HG03439 (cell line): ENCODE results near the gene SCGB1D4.
"Not testable (repeated sequence)": the region's sequence is repeated elsewhere in the genome, so short reads cannot be mapped to it uniquely, and the experiment has no call there.

Source experiments
- ATAC-seq: cut with Tn5 transposase; IDR thresholded peaks from one replicate; pipeline ENCODE4 v1.9.1; 2021; ENCODE audit warnings: mild to moderate bottlenecking, moderate library complexity; ENCODE audit not compliant: unreplicated experiment

The SCGB1D4 gene, protein sequence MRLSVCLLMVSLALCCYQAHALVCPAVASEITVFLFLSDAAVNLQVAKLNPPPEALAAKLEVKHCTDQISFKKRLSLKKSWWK

DNA sequence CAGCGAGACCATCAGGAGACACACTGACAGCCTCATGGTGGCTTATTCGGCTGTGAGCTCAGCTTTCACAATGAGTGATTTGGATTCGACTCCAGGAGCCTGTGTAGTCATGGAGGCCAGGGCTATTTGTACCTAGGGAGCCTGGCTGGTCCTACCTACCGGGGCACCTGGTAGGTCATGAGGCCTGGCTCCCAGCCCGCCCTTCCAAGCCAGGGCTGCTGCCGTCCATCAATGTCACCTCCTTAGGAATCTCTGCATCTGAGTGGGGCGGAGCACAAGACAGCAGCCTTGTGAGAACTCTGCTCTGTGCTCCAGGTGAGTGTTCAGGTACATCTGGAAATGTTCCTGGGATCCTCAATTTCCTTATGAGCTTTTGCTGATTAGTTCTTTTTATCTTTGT is at the start of gene SCGB1D4:
TSS of gene SCGB1D4 (minus strand) at position 101 of the 400 bp plus-strand sequence. CDS start at position 36, 65 bp downstream.
- no peak for ATAC-seq

DNA sequence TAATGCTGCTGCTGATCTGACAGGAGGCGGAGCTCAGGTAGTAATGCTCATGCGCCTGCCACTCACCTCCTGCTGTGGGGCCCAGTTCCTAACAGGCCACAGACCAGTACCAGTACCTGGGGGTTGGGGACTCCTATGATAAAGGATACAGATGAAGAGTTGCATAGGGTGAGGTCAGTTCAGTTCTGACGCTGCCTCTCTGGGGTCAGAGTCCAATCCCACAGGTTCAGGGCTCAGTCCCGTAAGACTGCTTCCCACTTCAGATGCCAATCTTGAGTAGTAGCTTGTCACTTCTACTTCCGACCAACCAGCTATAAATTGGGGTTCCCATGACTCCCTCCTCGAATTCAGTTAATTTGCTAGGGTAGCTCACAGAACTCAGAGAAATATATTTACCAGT is 47.0 kb upstream of the SCGB1D4 start:
- ATAC-seq: no peak

DNA sequence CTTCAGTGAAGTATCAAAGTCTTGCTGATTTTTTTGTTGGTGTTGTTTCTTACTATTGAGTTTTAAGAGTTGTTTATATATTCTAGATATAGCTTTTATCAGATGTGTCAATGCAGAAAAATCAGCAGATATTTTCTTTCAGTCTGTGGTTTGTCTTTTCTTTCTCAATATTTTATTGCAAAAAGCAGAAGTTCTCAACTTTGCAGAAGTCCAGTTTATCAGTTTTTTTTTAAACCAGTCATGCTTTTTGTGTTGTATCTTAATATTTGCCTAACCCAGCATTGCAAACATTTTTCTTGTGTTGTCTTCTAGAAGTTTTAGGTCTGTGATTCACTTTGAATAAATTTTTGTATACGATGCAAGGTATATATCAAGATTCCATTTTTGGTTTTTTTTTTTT is 45.3 kb upstream of the SCGB1D4 start:
- no peak for ATAC-seq

DNA sequence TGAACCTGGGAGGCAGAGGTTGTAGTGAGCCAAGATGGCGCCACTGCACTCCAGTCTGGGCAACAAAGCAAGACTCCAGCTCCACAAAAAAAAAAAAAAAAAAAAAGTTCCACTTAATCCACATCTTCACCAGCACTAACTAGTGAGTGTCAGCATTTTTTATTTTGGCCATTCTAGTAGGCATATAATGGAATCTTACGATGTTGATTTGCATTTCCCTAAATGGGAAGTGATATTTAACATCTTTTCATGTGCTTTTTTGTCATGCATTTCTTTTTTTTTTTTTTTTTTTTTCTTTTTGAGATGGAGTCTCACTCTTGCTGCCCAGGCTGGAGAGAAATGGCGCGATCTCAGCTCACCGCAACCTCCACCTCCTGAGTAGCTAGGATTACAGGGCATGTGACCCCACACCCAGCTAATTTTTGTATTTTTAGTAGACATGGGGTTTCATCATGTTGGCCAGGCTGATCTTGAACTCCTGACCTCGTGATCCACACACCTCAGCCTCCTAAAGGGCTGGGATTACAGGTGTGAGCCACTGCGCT is 44.8 kb upstream of the SCGB1D4 start:
- ATAC-seq: not testable (repeated sequence)

DNA sequence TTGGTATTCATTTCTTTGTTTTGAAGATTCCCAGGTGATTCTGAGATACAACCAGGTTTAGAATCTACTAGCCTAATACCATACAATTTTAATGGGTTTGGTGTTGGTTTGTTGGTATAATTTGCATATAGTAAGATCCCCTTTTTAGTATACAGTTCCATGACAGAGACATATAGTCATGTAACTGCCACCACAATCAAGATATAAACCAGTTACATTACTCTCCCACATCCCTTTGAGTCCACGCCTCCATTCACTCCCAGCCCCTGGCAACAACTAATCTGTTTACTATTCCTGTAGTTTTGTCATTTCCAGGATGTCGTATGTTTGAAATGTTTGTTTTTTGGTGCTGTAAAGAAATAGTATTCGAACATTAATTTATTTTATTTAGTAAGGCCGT is 42.7 kb upstream of the SCGB1D4 start:
- ATAC-seq: no peak

DNA sequence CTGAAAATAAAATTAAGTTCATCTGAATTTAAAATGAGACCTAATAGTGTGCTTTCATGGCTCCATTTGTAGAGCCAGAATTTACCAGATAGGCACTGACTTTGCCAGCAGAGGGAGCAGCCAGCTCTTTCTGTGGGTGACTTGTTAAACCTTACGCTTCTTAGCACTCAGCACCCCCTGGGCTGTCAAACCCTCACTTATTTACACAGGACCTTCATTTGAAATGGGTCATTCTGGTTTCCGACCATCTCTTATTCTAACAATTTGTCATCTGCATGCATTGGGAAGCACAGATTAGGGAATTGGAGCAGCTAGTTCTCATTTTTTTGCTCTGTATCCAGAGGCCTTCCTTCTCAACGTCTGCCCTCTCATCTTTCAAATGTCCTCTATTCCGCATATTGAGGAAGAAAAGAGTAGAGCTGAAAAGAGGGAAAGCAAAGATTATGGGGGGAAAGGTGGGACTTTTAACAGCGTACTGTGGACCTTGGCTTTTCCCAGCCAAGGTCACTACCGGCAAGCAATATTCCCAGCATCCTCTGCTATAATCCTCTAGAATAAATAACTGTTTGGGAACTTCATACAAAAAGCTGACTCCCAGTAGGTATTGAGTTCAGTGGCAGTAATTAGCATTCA is 41.5 kb upstream of the SCGB1D4 start:
- no peak for ATAC-seq

DNA sequence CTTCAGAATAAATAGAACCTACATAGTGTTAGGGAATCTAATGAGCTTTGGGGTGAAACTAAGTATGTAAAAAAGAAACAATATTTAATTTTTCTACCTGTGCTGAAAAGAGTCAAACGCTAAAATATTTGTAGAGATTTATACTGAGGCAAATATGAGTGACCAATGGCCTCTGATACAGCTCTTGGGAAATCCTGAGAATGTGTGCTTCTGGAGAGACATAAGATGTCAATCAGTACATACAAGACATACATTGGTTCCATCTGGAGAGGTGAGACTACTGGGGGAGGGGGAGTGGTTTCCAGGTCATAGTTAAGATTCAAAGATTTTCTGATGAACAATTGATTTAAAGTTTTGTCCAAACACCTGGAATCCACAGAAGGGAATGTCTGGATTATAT is 39.3 kb upstream of the SCGB1D4 start:
- no peak for ATAC-seq

DNA sequence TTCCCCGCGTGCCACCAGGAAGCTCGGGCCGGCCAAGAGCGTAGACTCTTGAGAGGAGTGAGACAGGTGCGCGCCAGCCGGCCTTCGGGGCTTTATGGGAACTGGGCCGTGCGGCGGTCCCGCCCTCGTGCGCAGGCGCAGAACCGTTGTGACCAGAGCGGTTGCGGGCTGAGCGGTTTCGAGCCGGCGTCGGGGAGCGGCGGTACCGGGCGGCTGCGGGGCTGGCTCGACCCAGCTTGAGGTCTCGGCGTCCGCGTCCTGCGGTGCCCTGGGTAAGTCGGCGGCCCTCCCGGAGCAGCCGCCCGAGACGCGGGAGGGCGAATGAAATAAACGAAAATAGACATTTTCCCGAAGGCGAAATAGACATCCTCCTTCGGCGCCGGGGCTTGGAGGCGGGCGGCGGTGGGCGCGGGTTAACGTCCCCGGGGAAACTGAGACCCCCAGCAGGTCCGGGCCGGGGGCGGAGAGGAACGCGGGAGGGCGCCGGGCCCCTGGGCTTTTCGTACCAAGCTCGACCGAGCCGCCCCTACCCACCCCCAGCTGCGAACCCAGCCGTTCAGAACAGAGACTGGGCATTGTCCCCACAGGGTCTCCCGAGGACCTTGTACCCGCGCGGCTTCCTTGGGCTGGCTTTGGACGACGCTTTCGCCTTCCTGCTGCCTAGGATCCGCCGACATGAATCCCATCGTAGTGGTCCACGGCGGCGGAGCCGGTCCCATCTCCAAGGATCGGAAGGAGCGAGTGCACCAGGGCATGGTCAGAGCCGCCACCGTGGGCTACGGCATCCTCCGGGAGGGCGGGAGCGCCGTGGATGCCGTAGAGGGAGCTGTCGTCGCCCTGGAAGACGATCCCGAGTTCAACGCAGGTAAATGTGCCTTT is 38.7 kb upstream of the SCGB1D4 start, which contains the start of gene ASRGL1:
TSS of gene ASRGL1 (plus strand) at position 146 of the 879 bp plus-strand sequence. CDS start at position 676, 530 bp downstream.
- ATAC-seq: peak; percentile 51

DNA sequence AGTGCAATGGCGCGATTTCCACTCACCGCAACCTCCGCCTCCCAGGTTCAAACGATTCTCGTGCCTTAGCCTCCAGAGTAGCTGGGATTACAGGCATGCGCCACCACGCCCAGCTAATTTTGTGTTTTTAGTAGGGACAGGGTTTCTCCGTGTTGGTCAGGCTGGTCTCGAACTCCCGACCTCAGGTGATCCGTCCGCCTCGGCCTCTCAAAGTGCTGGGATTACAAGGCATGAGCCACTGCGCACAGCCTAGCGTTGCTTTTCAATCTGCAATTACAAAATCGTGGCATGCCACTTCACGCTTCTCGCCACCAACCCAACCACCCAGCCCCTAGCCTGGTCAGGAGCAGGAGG is 38.1 kb upstream of the SCGB1D4 start:
- not testable (repeated sequence) for ATAC-seq

DNA sequence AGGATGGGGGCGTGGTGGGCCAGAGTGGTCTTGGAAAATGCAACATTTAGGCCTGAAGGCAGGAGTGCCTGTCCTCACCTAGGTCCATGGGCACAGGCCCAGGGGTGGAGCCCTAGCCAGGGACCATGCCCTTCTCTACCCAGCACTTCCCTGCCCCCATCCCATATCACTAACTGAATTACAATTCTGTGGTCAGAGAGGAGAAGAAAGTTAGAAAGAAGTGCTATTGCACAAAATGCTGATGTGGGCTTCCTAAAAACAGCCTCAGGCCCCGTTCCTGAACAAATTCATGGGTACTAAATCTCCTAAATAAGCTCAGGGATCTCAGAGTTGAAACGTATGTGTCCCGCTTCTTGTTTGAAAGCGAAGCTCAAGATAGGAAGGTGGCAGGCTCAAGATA is 34.9 kb upstream of the SCGB1D4 start:
- ATAC-seq: no peak

DNA sequence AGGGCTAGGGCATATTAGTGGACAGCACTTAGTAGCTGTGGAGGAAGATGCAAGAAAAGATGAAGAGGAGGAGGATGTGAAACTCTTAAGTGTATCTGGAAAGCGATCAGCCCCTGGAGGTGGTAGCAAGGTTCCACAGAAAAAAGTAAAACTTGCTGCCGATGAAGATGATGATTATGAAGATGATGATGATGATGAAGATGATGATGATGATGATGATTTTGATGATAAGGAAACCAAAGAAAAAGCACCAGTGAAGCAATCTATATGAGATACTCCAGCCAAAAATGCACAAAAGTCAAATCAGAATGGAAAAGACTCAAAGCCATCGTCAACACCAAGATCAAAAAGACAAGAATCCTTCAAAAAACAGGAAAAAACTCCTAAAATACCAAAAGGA is 32.4 kb upstream of the SCGB1D4 start:
- ATAC-seq: not testable (repeated sequence)

DNA sequence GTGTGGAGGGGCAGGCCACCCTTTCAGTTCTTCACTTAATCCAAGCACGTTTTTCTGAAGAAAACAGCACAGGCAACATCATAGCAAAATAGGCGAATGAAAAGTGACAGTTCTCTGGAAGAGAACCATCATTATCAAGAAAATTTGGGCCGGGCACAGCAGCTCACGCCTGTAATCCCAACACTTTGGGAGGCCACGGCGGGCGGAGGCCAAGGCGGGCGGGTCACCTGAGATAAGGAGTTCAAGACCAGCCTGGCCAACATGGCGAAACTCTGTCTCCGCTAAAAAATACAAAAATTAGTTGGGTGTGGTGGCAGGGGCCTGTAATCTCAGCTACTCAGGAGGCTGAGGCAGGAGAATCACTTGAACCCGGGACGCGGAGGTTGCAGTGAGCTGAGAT is 28.7 kb upstream of the SCGB1D4 start:
- ATAC-seq: not testable (repeated sequence)

DNA sequence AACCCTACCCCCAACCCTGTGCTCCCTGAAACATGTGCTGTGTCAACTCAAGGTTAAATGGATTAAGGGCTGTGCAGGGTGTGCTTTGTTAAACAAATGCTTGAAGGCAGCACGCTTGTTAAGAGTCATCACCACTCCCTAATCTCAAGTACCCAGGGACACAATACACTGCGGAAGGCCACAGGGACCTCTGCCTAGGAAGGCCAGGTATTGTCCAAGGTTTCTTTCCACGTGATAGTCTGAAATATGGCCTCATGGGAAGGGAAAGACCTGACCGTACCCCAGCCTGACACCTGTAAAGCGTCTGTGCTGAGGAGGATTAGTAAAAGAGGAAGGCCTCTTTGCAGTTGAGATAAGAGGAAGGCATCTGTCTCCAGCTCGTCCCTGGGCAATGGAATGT is 27.8 kb upstream of the SCGB1D4 start:
- not testable (repeated sequence) for ATAC-seq

DNA sequence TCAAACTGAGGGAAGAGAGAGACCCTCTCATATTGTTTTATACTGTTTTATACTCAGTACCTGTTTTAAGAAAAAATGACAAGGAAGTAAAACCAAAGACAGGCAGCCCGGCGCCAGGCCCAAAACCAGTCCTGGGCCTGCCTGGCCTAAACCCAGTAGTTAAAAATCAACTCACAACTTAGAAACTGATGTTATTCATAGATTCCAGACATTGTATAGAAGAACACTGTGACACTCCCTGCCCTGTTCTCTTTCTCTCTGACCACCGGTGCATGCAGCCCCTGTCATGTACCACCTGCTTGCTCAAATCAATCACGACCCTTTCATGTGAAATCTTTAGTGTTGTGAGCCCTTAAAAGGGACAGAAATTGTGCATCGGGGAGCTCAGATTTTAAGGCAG is 26.9 kb upstream of the SCGB1D4 start:
- not testable (repeated sequence) for ATAC-seq

DNA sequence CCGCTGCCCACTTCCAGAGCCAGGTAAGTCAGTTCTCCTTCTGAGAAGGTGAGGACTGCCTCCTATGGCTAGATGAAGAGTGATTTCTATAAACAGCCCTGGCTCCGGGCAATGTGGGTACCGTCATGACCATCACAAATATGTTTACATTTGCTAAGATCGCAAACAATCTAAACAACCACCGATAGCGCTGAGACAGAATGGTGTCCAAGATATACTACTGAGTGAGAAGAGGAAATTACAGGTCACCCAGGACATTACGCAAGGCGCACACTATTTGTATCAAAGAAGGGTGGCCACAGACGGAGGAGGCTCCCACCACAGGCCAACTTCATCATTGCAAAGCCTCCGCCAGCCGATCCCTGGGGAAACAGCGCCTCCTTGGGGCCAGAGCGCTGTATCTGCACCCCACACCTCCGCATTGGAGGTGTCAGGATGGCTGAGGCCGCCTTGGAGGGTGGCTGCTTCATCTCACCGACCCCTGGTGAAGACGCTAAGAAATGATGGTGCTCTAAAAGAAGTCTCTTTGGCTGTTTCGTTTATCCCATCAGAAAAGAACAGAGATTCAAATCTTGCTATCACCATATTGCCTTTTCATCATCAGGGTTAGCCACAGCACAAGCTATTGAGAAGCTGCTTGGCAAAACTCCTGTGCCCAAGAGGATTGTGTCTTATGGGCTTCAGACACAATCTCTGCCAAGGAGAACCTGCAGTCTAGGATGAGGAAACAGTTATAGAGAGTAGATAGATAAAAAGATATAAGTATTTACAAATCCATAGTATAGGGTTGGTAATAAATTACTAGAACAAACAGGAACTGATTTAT is 26.1 kb upstream of the SCGB1D4 start:
- no peak for ATAC-seq

DNA sequence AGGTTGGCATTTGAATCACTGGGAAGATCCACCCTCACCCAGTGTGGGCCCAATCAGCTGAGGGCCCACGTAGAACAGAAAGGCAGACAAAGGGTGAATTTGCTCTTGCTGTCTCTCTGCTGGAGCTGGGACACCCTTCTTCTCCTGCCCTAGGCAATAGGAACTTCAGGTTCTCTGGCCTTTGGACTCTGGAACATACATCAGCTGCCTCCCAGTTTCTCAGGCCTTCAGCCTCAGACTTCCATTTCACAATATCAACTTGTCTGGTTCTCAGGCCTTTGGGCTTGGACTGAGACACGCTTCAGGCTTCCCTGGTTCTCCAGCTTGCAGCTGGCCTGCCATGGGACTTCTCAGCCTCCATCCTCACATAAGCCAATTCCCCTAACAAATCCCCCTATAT is 23.6 kb upstream of the SCGB1D4 start:
- no peak for ATAC-seq

DNA sequence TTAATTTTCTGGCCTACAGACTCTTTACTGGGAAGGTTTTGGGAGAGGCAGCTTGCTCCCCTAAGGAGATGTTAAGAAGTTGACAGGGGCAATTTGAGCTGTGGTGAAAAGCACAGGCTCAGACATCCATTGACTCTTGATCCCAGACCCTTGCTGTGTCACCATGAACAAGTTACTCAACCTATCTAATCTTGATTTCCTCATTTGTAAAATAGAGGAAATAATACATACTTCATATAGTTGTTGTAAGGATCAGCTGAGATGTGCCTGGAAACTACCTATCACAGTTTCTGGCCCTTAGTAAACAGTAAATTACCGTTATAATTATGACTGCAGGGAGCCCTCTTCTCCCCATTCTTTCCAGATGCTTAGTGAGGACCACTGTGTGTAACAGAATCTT is 16.6 kb upstream of the SCGB1D4 start:
- no peak for ATAC-seq

DNA sequence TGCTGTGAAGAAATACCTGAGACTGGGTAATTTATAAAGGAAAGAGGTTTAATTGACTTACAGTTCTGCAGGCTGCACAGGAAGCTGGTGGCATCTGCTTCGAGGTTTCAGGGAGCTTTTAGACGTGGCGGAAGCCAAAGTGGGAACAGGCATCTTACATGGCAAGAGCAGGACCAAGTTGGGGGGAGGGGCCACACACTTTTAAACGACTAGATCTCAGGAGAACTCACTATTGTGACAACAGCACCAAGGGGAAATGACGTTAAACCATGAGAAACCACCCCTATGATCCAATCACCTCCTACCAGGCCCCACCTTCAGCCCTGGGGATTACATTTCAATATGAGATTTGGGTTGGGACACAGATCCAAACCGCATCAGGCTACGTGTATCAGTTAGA is 11.1 kb upstream of the SCGB1D4 start:
- no peak for ATAC-seq

DNA sequence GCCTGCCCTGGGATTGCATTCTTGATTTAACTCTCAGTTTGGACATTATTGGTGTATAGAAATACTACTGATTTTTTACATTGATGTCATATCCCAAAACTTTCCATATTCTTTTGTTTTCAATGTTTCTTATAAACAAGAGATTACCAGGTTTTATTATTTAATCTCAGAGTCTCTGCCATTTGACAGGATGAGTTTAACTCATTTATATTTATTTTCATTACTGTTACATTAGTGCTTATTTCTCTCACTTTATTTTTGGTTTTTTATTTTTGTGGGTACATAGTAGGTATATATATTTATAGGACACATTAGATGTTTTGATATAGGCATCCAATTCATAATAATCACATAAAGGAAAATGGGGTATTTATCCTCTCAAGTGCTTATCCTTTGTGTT is 9.1 kb upstream of the SCGB1D4 start:
- no peak for ATAC-seq

DNA sequence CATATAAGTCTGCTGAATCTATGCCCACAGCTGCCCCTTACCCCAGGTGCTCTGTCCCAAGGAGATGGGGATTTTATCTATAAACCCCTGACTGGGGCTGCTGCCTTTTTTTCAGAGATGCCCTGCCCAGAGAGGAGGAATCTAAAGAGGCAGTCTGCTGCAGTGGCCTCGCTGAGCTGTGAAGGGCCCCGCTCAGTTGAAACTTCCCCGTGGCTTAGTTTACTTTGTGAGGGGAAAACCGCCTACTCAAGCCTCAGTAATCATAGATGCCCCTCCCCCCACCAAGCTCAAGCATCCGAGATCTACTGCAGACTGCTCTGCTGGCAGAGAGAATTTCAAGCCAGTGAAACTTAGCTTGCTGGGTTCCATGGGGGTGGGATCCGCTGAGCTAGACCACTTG is 7.4 kb upstream of the SCGB1D4 start:
- ATAC-seq: no peak

DNA sequence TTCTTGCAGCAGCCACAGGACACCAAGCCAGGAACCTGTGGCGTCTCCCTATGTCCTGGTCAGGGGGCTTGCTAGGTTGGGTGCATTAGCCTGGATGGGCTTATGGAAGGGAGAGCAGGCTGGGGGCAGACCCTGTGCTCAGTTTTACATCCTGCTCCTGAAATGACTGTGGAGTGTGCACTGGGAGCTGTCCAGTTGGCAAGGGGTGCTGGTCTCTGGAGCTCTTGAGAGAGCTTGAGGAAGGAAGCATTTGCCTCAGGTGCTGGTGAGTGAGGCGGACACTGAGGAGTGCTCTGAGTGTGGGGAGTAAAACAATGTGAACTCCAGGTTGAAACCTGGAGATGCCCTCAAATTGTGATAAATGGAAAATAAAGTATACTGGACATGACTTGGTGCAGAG is 3.4 kb downstream of the SCGB1D4 start:
- no peak for ATAC-seq
